HG03108 (cell line): ENCODE data around the gene ZNF14.
"Not testable (repeated sequence)": the region's sequence is repeated elsewhere in the genome, so short reads cannot be mapped to it uniquely, and the experiment has no call there.

Experiments
- ATAC-seq: cut with Tn5 transposase; IDR thresholded peaks from one replicate; pipeline ENCODE4 v1.9.1; 2021; ENCODE audit warnings: moderate library complexity; ENCODE audit not compliant: unreplicated experiment

ZNF14 gene

GRCh38 chr19:19696386-19696785, 36.5 kb downstream of the ZNF14 start:
- ATAC-seq, result no peak

GRCh38 chr19:19691683-19692082, 41.2 kb downstream of the ZNF14 start:
- ATAC-seq, result no peak

GRCh38 chr19:19689023-19689422, 43.9 kb downstream of the ZNF14 start:
- ATAC-seq, result not testable (repeated sequence)

GRCh38 chr19:19687090-19687489, 45.8 kb downstream of the ZNF14 start:
- ATAC-seq, result no peak

GRCh38 chr19:19686580-19686979, 46.3 kb downstream of the ZNF14 start:
- ATAC-seq, result no peak

GRCh38 chr19:19686119-19686518, 46.8 kb downstream of the ZNF14 start:
- not testable (repeated sequence) for ATAC-seq

GRCh38 chr19:19679176-19680073, 53.5 kb downstream of the ZNF14 start:
- ATAC-seq, result no peak

- ATAC-seq, result no peak
Observed at GRCh38 chr19:19677579-19677978, 55.3 kb downstream of the ZNF14 start.

GRCh38 chr19:19674315-19674714, 58.6 kb downstream of the ZNF14 start:
- no peak for ATAC-seq

GRCh38 chr19:19672816-19673215, 60.1 kb downstream of the ZNF14 start:
- ATAC-seq, result no peak

- no peak for ATAC-seq
Observed at GRCh38 chr19:19670070-19670551, 62.8 kb downstream of the ZNF14 start.

- ATAC-seq, result peak; percentile 64
Observed at GRCh38 chr19:19668230-19669012, 64.5 kb downstream of the ZNF14 start, which contains the start of gene ZNF101. Gene ZNF101, plus strand, starts transcription at chr19:19668839. Its CDS starts 125 bp downstream, at chr19:19668964.

- ATAC-seq, result not testable (repeated sequence)
Observed at GRCh38 chr19:19665420-19665948, 67.4 kb downstream of the ZNF14 start.

GRCh38 chr19:19663256-19664120, 69.4 kb downstream of the ZNF14 start, which contains the start of gene ATP13A1:
Gene ATP13A1, minus strand, starts transcription at chr19:19663676. Its CDS starts 10 bp downstream, at chr19:19663666.
- peak; percentile 58 for ATAC-seq

- no peak for ATAC-seq
Observed at GRCh38 chr19:19662871-19663255, 70.0 kb downstream of the ZNF14 start.

GRCh38 chr19:19662344-19662743, 70.6 kb downstream of the ZNF14 start:
- no peak for ATAC-seq

- ATAC-seq, result peak; percentile 33
Observed at GRCh38 chr19:19661675-19662251, 71.1 kb downstream of the ZNF14 start.

- ATAC-seq, result no peak
Observed at GRCh38 chr19:19661141-19661674, 71.7 kb downstream of the ZNF14 start.
